K562 (cell line): ENCODE results near the gene ROR2. TPM values are rescaled to one million over a fixed set of nuclear protein-coding genes. Genes with fewer than 3 reads are reported as not detected.
A peak's percentile ranks its signal among the peaks of the same experiment; 100 is the strongest.

ENCODE experiments used
- DLX4 ChIP-seq: fragments of 250-450 bp; sonication (Bioruptor Pico); IDR thresholded peaks from 2 replicates; pipeline ENCODE4 v1.6.1; 2021; ENCODE audit warnings: mild to moderate bottlenecking
- HDAC8 ChIP-seq: fragments of 450-650 bp; IDR thresholded peaks from 2 replicates; pipeline ENCODE4 v1.6.1; 2016; ENCODE audit warnings: mild to moderate bottlenecking, missing genetic modification characterization, moderate library complexity, missing compliant biosample characterization
- HNRNPLL ChIP-seq: fragments of 200-400 bp; formaldehyde crosslinking; IDR thresholded peaks from 2 replicates; pipeline ENCODE4 v1.6.1; 2017; ENCODE audit warnings: low read length, low read depth, mild to moderate bottlenecking; ENCODE audit not compliant: poor library complexity, severe bottlenecking
- JUNB ChIP-seq: fragments of 450-650 bp; formaldehyde crosslinking; conservative IDR thresholded peaks from 2 replicates; pipeline ENCODE4 v1.4.0; 2020; ENCODE audit warnings: mild to moderate bottlenecking
- KDM4B ChIP-seq, 2 experiments: fragments of 450-650 bp in 1 of 2; sonication (generic) in 1 of 2; IDR thresholded peaks; 2 replicates each; pipeline ENCODE4 v1.6.1; 2016 to 2017; ENCODE audit warnings: borderline replicate concordance in 2 of 2, antibody characterized with exemption in 1 of 2, low read depth in 1 of 2, mild to moderate bottlenecking in 1 of 2
- MBD2 ChIP-seq: sonication (generic); IDR thresholded peaks from 2 replicates; pipeline ENCODE4 v1.6.1; 2016; ENCODE audit warnings: low read depth, borderline replicate concordance
- MIER1 ChIP-seq: fragments of 450-650 bp; IDR thresholded peaks from 2 replicates; pipeline ENCODE4 v1.6.1; 2016; ENCODE audit warnings: antibody characterized with exemption, mild to moderate bottlenecking, low read depth
- MITF ChIP-seq: IDR thresholded peaks from 2 replicates; pipeline ENCODE4 v1.6.1; 2014; ENCODE audit warnings: antibody characterized with exemption
- MTF1 ChIP-seq: fragments of 250-450 bp; sonication (Bioruptor Pico); IDR thresholded peaks from 2 replicates; pipeline ENCODE4 v1.9.0; 2021; ENCODE audit warnings: moderate library complexity, mild to moderate bottlenecking, inconsistent platforms, borderline replicate concordance
- PCBP1 ChIP-seq: fragments of 200-400 bp; formaldehyde crosslinking; IDR thresholded peaks from 2 replicates; pipeline ENCODE4 v1.6.1; 2018; ENCODE audit warnings: mild to moderate bottlenecking, low read depth, low read length; ENCODE audit not compliant: poor library complexity, severe bottlenecking
- UBTF ChIP-seq, 2 experiments: IDR thresholded peaks; 2 replicates each; pipeline ENCODE4 v1.6.1; 2012; ENCODE audit warnings: improper control_type of control experiment in 2 of 2, low read depth in 2 of 2, low read length in 2 of 2, borderline replicate concordance in 1 of 2
- ZHX1 ChIP-seq: fragments of 150-350 bp; conservative IDR thresholded peaks from 2 replicates; pipeline ENCODE4 v1.6.1; 2014; ENCODE audit warnings: low read length
- ZNF655 ChIP-seq: fragments of 250-450 bp; sonication (Bioruptor Pico); IDR thresholded peaks from 2 replicates; pipeline ENCODE4 v1.5.0; 2021
- polyA plus RNA-seq, 8 experiments: library from polyadenylated mRNA; depleted of rRNA in 4 of 8; stranded (reverse) in 5 of 8; unstranded in 3 of 8; fragments of >200 nt; fragmentation: Nextera tagmentation in 2 of 8; fragmentation: Illumina TruSeq in 1 of 8; extraction: Ambion mirVana in 2 of 8; extraction: Trizol in 1 of 8; gene quantifications; 2 replicates each; pipeline versions ENCODE4 v1.2.1 to v1.2.3, GENCODE V29; 2011 to 2014; ENCODE audit warnings: inconsistent platforms in 1 of 8, missing spikeins in 1 of 8
- total RNA-seq, 7 experiments: library from RNA; depleted of rRNA in 6 of 7; stranded (reverse); fragments of >200 nt in 6 of 7; fragmentation: Illumina TruSeq in 2 of 7; extraction: Trizol in 2 of 7; gene quantifications; 2 replicates each; pipeline versions ENCODE4 v1.2.1 to v1.2.3, GENCODE V29; 2011 to 2021; ENCODE audit warnings: low replicate concordance in 1 of 7

ROR2 gene
- total and polyA plus RNA-seq, 9 of the 15 experiments (the other 6 are each of a cell fraction or from before 2014, with no cell fraction given) = 5.6 to 33.8 (median 15.3) TPM

GRCh38 chr9:91905991-91906469, 44.0 kb downstream of the ROR2 start (continued):
- TF ChIP-seq MITF (no peak), JUNB (no peak), KDM4B (IDR thresholded peaks at IDR 0.05; ENCODE audit: borderline replicate concordance in 2 of 2, low read depth in 1 of 2) (no peak), ZHX1 (no peak), MBD2 (no peak), UBTF (IDR thresholded peaks at IDR 0.05; ENCODE audit: borderline replicate concordance in 1 of 2, low read depth in 2 of 2, low read length in 2 of 2) (0 out of 4 replicates have a peak, but pooled peaks of 1 of the 2 experiments have one; percentile 40), ZNF655 (CRISPR knock-in tag) (no peak), MTF1 (CRISPR knock-in tag) (no peak), DLX4 (CRISPR knock-in tag) (no peak), HDAC8 (tag) (no peak), PCBP1 (no peak), HNRNPLL (no peak), MIER1 (no peak)
